SK-N-SH treated with all-trans-retinoic acid at 6 μM for 48 hours (cell line): ENCODE measurements around the gene SLC35F4.

Experiments used
- ATAC-seq: fragments of 200-7000 bp; cut with Tn5 transposase; 3 replicates; pipeline ENCODE4 v1.9.1; 2020; ENCODE audit warnings: mild to moderate bottlenecking, moderate library complexity
- ARNTL ChIP-seq: fragments of 450-650 bp; formaldehyde crosslinking; IDR thresholded peaks from 2 replicates; pipeline ENCODE4 v1.5.0; 2020; ENCODE audit warnings: low read depth, mild to moderate bottlenecking, moderate library complexity, borderline replicate concordance
- BACH2 ChIP-seq: fragments of 250-450 bp; sonication (Bioruptor Pico); IDR thresholded peaks from 2 replicates; pipeline ENCODE4 v1.9.0; 2021; ENCODE audit warnings: mild to moderate bottlenecking, borderline replicate concordance
- ESRRG ChIP-seq: fragments of 250-450 bp; sonication (Bioruptor Pico); IDR thresholded peaks from 2 replicates; pipeline ENCODE4 v1.6.1; 2021; ENCODE audit warnings: mild to moderate bottlenecking
- GLIS3 ChIP-seq: fragments of 250-450 bp; sonication (Bioruptor Pico); IDR thresholded peaks from 2 replicates; pipeline ENCODE4 v1.5.0; 2020; ENCODE audit warnings: mild to moderate bottlenecking, moderate library complexity
- ISL1 ChIP-seq: fragments of 250-450 bp; sonication (Bioruptor Pico); IDR thresholded peaks from 2 replicates; pipeline ENCODE4 v2.1.2; 2022; ENCODE audit warnings: mild to moderate bottlenecking, moderate library complexity
- OSR1 ChIP-seq: fragments of 250-450 bp; sonication (Bioruptor Pico); IDR thresholded peaks from 2 replicates; pipeline ENCODE4 v1.8.0; 2022; ENCODE audit warnings: moderate library complexity, mild to moderate bottlenecking, inconsistent platforms
- PPARA ChIP-seq: fragments of 250-450 bp; sonication (Bioruptor Pico); IDR thresholded peaks from 2 replicates; pipeline ENCODE4 v1.5.0; 2020; ENCODE audit warnings: mild to moderate bottlenecking, borderline replicate concordance
- SNAI2 ChIP-seq: fragments of 250-450 bp; sonication (Bioruptor Pico); IDR thresholded peaks from 2 replicates; pipeline ENCODE4 v1.5.0; 2020; ENCODE audit warnings: mild to moderate bottlenecking, moderate library complexity
- TCF4 ChIP-seq: fragments of 250-450 bp; sonication (Bioruptor Pico); IDR thresholded peaks from 2 replicates; pipeline ENCODE4 v1.8.0; 2021; ENCODE audit warnings: mild to moderate bottlenecking, moderate library complexity, borderline replicate concordance
- TOX ChIP-seq: fragments of 250-450 bp; sonication (Bioruptor Pico); IDR thresholded peaks from 2 replicates; pipeline ENCODE4 v1.8.0; 2021; ENCODE audit warnings: mild to moderate bottlenecking, moderate library complexity, borderline replicate concordance
- ZC3H10 ChIP-seq: fragments of 250-450 bp; sonication (Bioruptor Pico); IDR thresholded peaks from 2 replicates; pipeline ENCODE4 v1.5.1; 2021; ENCODE audit warnings: mild to moderate bottlenecking, moderate library complexity
- ZFP3 ChIP-seq: fragments of 250-450 bp; sonication (Bioruptor Pico); IDR thresholded peaks from 2 replicates; pipeline ENCODE4 v1.5.0; 2020; ENCODE audit warnings: mild to moderate bottlenecking, moderate library complexity
- ZFP30 ChIP-seq: fragments of 450-650 bp; formaldehyde crosslinking; IDR thresholded peaks from 2 replicates; pipeline ENCODE4 v1.5.0; 2022; ENCODE audit warnings: mild to moderate bottlenecking, moderate library complexity
- ZNF565 ChIP-seq: fragments of 450-650 bp; formaldehyde crosslinking; conservative IDR thresholded peaks from 2 replicates; pipeline ENCODE4 v1.5.0; 2020; ENCODE audit warnings: low read depth, mild to moderate bottlenecking, moderate library complexity
- ZNF70 ChIP-seq: fragments of 450-650 bp; formaldehyde crosslinking; IDR thresholded peaks from 2 replicates; pipeline ENCODE4 v1.5.0; 2020; ENCODE audit warnings: mild to moderate bottlenecking, moderate library complexity
- ZNF8 ChIP-seq: fragments of 450-650 bp; formaldehyde crosslinking; IDR thresholded peaks from 2 replicates; pipeline ENCODE4 v1.5.0; 2020; ENCODE audit warnings: mild to moderate bottlenecking, moderate library complexity
- TF ChIP-seq, protein P1 (sequence below): fragments of 250-450 bp; sonication (Bioruptor Pico); IDR thresholded peaks from 2 replicates; pipeline ENCODE4 v1.5.0; 2020; ENCODE audit warnings: mild to moderate bottlenecking, moderate library complexity
- TF ChIP-seq, protein P2 (sequence below): fragments of 250-450 bp; sonication (Bioruptor Pico); IDR thresholded peaks from 2 replicates; pipeline ENCODE4 v1.5.1; 2021; ENCODE audit warnings: mild to moderate bottlenecking, moderate library complexity
- TF ChIP-seq, protein P3 (sequence below): fragments of 250-450 bp; sonication (Bioruptor Pico); IDR thresholded peaks from 2 replicates; pipeline ENCODE4 v1.8.0; 2020; ENCODE audit warnings: mild to moderate bottlenecking, moderate library complexity, borderline replicate concordance
- TF ChIP-seq, protein P4 (sequence below): fragments of 250-450 bp; sonication (Bioruptor Pico); IDR thresholded peaks from 2 replicates; pipeline ENCODE4 v1.8.0; 2021; ENCODE audit warnings: low read depth, mild to moderate bottlenecking, moderate library complexity, borderline replicate concordance

SLC35F4 gene

DNA sequence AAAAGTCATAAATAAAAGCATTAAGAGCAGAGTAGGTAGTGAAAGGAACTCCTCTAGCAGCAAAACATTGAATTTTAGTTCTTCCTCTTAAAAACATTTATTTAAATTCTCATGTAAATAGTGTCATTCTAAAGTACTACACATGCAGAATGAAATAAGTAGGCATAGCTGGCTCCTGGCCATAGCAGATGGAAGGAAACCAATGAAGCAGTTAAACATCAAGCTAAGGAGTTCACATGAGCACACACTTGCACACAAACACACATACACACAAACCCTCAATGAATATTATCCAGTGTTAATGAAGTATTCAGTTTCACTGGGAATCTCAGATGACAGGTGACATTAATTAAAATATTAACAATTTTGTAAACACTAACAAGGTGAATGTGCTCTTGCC lies 69.3 kb downstream of the SLC35F4 start:
- TF ChIP-seq ARNTL (CRISPR knock-in tag) (no peak), SNAI2 (CRISPR knock-in tag) (no peak), ZNF8 (CRISPR knock-in tag) (no peak), TCF4 (CRISPR knock-in tag) (no peak), ZFP30 (no peak), ZC3H10 (CRISPR knock-in tag) (no peak), ISL1 (CRISPR knock-in tag) (no peak), PPARA (CRISPR knock-in tag) (no peak), TOX (CRISPR knock-in tag) (no peak), OSR1 (CRISPR knock-in tag) (no peak), ESRRG (no peak), ZFP3 (CRISPR knock-in tag) (no peak), ZNF565 (CRISPR knock-in tag) (no peak), BACH2 (CRISPR knock-in tag) (no peak), GLIS3 (no peak)
- TF ChIP-seq, protein P1, sequence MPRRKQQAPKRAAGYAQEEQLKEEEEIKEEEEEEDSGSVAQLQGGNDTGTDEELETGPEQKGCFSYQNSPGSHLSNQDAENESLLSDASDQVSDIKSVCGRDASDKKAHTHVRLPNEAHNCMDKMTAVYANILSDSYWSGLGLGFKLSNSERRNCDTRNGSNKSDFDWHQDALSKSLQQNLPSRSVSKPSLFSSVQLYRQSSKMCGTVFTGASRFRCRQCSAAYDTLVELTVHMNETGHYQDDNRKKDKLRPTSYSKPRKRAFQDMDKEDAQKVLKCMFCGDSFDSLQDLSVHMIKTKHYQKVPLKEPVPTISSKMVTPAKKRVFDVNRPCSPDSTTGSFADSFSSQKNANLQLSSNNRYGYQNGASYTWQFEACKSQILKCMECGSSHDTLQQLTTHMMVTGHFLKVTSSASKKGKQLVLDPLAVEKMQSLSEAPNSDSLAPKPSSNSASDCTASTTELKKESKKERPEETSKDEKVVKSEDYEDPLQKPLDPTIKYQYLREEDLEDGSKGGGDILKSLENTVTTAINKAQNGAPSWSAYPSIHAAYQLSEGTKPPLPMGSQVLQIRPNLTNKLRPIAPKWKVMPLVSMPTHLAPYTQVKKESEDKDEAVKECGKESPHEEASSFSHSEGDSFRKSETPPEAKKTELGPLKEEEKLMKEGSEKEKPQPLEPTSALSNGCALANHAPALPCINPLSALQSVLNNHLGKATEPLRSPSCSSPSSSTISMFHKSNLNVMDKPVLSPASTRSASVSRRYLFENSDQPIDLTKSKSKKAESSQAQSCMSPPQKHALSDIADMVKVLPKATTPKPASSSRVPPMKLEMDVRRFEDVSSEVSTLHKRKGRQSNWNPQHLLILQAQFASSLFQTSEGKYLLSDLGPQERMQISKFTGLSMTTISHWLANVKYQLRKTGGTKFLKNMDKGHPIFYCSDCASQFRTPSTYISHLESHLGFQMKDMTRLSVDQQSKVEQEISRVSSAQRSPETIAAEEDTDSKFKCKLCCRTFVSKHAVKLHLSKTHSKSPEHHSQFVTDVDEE (CRISPR knock-in tag): no peak
- TF ChIP-seq, protein P2, sequence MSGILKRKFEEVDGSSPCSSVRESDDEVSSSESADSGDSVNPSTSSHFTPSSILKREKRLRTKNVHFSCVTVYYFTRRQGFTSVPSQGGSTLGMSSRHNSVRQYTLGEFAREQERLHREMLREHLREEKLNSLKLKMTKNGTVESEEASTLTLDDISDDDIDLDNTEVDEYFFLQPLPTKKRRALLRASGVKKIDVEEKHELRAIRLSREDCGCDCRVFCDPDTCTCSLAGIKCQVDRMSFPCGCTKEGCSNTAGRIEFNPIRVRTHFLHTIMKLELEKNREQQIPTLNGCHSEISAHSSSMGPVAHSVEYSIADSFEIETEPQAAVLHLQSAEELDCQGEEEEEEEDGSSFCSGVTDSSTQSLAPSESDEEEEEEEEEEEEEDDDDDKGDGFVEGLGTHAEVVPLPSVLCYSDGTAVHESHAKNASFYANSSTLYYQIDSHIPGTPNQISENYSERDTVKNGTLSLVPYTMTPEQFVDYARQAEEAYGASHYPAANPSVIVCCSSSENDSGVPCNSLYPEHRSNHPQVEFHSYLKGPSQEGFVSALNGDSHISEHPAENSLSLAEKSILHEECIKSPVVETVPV (CRISPR knock-in tag): no peak
- TF ChIP-seq, protein P3, sequence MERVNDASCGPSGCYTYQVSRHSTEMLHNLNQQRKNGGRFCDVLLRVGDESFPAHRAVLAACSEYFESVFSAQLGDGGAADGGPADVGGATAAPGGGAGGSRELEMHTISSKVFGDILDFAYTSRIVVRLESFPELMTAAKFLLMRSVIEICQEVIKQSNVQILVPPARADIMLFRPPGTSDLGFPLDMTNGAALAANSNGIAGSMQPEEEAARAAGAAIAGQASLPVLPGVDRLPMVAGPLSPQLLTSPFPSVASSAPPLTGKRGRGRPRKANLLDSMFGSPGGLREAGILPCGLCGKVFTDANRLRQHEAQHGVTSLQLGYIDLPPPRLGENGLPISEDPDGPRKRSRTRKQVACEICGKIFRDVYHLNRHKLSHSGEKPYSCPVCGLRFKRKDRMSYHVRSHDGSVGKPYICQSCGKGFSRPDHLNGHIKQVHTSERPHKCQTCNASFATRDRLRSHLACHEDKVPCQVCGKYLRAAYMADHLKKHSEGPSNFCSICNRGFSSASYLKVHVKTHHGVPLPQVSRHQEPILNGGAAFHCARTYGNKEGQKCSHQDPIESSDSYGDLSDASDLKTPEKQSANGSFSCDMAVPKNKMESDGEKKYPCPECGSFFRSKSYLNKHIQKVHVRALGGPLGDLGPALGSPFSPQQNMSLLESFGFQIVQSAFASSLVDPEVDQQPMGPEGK: no peak
- TF ChIP-seq, protein P4, sequence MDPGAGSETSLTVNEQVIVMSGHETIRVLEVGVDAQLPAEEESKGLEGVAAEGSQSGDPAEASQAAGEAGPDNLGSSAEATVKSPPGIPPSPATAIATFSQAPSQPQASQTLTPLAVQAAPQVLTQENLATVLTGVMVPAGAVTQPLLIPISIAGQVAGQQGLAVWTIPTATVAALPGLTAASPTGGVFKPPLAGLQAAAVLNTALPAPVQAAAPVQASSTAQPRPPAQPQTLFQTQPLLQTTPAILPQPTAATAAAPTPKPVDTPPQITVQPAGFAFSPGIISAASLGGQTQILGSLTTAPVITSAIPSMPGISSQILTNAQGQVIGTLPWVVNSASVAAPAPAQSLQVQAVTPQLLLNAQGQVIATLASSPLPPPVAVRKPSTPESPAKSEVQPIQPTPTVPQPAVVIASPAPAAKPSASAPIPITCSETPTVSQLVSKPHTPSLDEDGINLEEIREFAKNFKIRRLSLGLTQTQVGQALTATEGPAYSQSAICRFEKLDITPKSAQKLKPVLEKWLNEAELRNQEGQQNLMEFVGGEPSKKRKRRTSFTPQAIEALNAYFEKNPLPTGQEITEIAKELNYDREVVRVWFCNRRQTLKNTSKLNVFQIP (CRISPR knock-in tag): no peak

DNA sequence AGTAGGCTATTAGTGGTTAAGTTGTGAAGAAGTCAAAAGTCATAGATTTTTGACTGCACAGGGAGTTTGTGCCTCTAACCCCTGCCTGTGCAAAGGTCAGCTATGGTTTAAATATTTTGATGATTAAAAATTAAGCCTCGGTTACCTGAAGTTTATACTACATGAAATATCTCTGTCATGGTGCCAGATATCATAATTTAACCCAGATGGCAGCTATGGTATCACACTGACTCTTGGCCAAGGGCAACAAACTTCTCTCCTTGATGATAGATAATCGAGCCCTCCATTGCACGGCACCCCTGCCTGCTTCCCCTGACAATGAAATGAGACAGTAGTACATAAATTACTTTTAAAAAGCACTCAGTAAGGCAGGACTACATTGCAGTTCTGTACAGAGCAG lies 80.8 kb downstream of the SLC35F4 start:
- ATAC-seq: no peak

More for the DNA sequence above, 69.3 kb downstream of the SLC35F4 start:
- ATAC-seq: no peak

DNA sequence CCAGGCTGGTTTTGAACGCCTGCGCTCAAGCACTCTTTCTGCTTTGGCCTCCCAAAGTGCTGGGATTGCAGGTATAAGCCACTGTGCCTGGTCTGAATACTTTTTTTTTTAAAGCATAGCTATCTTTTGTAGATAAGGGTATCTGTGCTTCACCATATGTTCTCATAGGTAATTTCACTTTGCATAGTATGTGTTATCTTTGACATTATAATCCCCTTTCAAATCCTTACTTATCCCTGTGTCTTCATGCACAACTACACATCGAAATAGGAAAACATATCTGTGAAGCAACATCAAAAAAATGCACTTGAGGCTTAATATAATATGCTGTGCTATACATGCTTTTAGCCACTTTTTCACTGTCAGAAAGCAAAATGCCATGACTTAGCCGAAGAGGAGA lies 94.1 kb downstream of the SLC35F4 start:
- no peak for TF ChIP-seq ARNTL (CRISPR knock-in tag)
- no peak for TF ChIP-seq ZNF565 (CRISPR knock-in tag)
- TF ChIP-seq OSR1 (CRISPR knock-in tag): no peak
- no peak for TF ChIP-seq PPARA (CRISPR knock-in tag)
- no peak for TF ChIP-seq ZNF70
- TF ChIP-seq SNAI2 (CRISPR knock-in tag): no peak
- no peak for ATAC-seq

More for the DNA sequence above, 80.8 kb downstream of the SLC35F4 start:
- TF ChIP-seq ESRRG (no peak), BACH2 (CRISPR knock-in tag) (no peak)
- TF ChIP-seq, protein P3: no peak
